HepG2 (cell line): ENCODE results near the gene RPP25L. TPM values are rescaled to one million over a fixed set of nuclear protein-coding genes. Genes with fewer than 3 reads are reported as not detected.

Experiments used
- ADNP ChIP-seq: sonication (generic); formaldehyde crosslinking; IDR thresholded peaks from 2 replicates; pipeline ENCODE4 v1.4.0; 2020; ENCODE audit warnings: missing genetic modification reagents
- ATF4 ChIP-seq, 2 experiments: fragments of 450-650 bp in 1 of 2; sonication (generic) in 1 of 2; formaldehyde crosslinking; IDR thresholded peaks; 2 replicates each; pipeline versions ENCODE4 v1.5.0 to v1.8.0; 2020 to 2022; ENCODE audit warnings: mild to moderate bottlenecking in 1 of 2, missing genetic modification reagents in 1 of 2
- CAMTA2 ChIP-seq: sonication (generic); formaldehyde crosslinking; IDR thresholded peaks from 2 replicates; pipeline ENCODE4 v1.4.0; 2020; ENCODE audit warnings: mild to moderate bottlenecking, missing genetic modification reagents, borderline replicate concordance
- EED ChIP-seq: sonication (generic); formaldehyde crosslinking; IDR thresholded peaks from 2 replicates; pipeline ENCODE4 v1.5.0; 2020; ENCODE audit warnings: mild to moderate bottlenecking, missing genetic modification reagents
- HIC2 ChIP-seq: sonication (generic); formaldehyde crosslinking; IDR thresholded peaks from 2 replicates; pipeline ENCODE4 v1.9.0; 2022; ENCODE audit warnings: low read depth, missing genetic modification reagents
- IRF9 ChIP-seq: sonication (generic); formaldehyde crosslinking; IDR thresholded peaks from 2 replicates; pipeline ENCODE4 v1.8.0; 2022; ENCODE audit warnings: missing genetic modification reagents, mild to moderate bottlenecking, borderline replicate concordance
- MEF2D ChIP-seq: sonication (generic); formaldehyde crosslinking; IDR thresholded peaks from 2 replicates; pipeline ENCODE4 v1.5.1; 2020; ENCODE audit warnings: mild to moderate bottlenecking, missing genetic modification reagents
- MLLT10 ChIP-seq: sonication (generic); formaldehyde crosslinking; IDR thresholded peaks from 2 replicates; pipeline ENCODE4 v1.4.0; 2020; ENCODE audit warnings: missing genetic modification reagents
- NPAS2 ChIP-seq: sonication (generic); formaldehyde crosslinking; IDR thresholded peaks from 2 replicates; pipeline ENCODE4 v1.8.0; 2022; ENCODE audit warnings: mild to moderate bottlenecking, missing genetic modification reagents, borderline replicate concordance
- PAX8 ChIP-seq: sonication (generic); formaldehyde crosslinking; IDR thresholded peaks from 2 replicates; pipeline ENCODE4 v1.8.0; 2022; ENCODE audit warnings: mild to moderate bottlenecking, missing genetic modification reagents, borderline replicate concordance
- RBAK ChIP-seq: sonication (generic); formaldehyde crosslinking; IDR thresholded peaks from 2 replicates; pipeline ENCODE4 v1.5.1; 2020; ENCODE audit warnings: mild to moderate bottlenecking, missing genetic modification reagents
- SAFB2 ChIP-seq: sonication (generic); formaldehyde crosslinking; IDR thresholded peaks from 2 replicates; pipeline ENCODE4 v1.5.1; 2020; ENCODE audit warnings: missing genetic modification reagents, low read depth, mild to moderate bottlenecking, borderline replicate concordance
- WIZ ChIP-seq: sonication (generic); formaldehyde crosslinking; IDR thresholded peaks from 2 replicates; pipeline ENCODE4 v1.5.1; 2020; ENCODE audit warnings: mild to moderate bottlenecking, missing genetic modification reagents
- ZFP90 ChIP-seq: sonication (generic); formaldehyde crosslinking; IDR thresholded peaks from 2 replicates; pipeline ENCODE4 v1.8.0; 2022; ENCODE audit warnings: missing genetic modification reagents, mild to moderate bottlenecking, inconsistent platforms, borderline replicate concordance
- ZFY ChIP-seq: sonication (generic); formaldehyde crosslinking; IDR thresholded peaks from 2 replicates; pipeline ENCODE4 v1.4.0; 2020; ENCODE audit warnings: missing genetic modification reagents
- ZNF160 ChIP-seq: sonication (generic); formaldehyde crosslinking; IDR thresholded peaks from 2 replicates; pipeline ENCODE4 v1.8.0; 2022; ENCODE audit warnings: mild to moderate bottlenecking, inconsistent platforms, missing genetic modification reagents
- ZNF235 ChIP-seq: sonication (generic); formaldehyde crosslinking; IDR thresholded peaks from 2 replicates; pipeline ENCODE4 v1.8.1; 2023; ENCODE audit warnings: mild to moderate bottlenecking, missing genetic modification reagents, borderline replicate concordance
- ZNF331 ChIP-seq: sonication (generic); formaldehyde crosslinking; IDR thresholded peaks from 2 replicates; pipeline ENCODE4 v1.4.0; 2020; ENCODE audit warnings: missing genetic modification reagents
- ZNF34 ChIP-seq: sonication (generic); formaldehyde crosslinking; IDR thresholded peaks from 2 replicates; pipeline ENCODE4 v1.4.0; 2020; ENCODE audit warnings: mild to moderate bottlenecking, missing genetic modification reagents, borderline replicate concordance
- ZNF670 ChIP-seq: sonication (generic); formaldehyde crosslinking; IDR thresholded peaks from 2 replicates; pipeline ENCODE4 v1.8.0; 2022; ENCODE audit warnings: mild to moderate bottlenecking, missing genetic modification reagents, borderline replicate concordance
- ZNF737 ChIP-seq: sonication (generic); formaldehyde crosslinking; IDR thresholded peaks from 2 replicates; pipeline ENCODE4 v1.5.0; 2020; ENCODE audit warnings: missing genetic modification reagents, mild to moderate bottlenecking, borderline replicate concordance
- ZNF792 ChIP-seq: IDR thresholded peaks from 2 replicates; pipeline ENCODE4 v1.6.1; 2016
- polyA plus RNA-seq, 8 experiments: library from polyadenylated mRNA; depleted of rRNA in 3 of 8; stranded (reverse) in 7 of 8; unstranded in 1 of 8; fragments of >200 nt; fragmentation: Illumina TruSeq in 4 of 8; extraction: Trizol in 4 of 8; gene quantifications; 2 replicates each; pipeline versions ENCODE4 v1.2.1 to v1.2.3, GENCODE V29; 2011 to 2016; ENCODE audit warnings: low read depth in 4 of 8, missing spikeins in 1 of 8, mixed read lengths in 1 of 8; ENCODE audit not compliant: insufficient read depth in 1 of 8
- total RNA-seq, 5 experiments: library from RNA; depleted of rRNA; stranded (reverse); fragments of >200 nt; fragmentation: Illumina TruSeq; extraction: Trizol; gene quantifications; 2 replicates each; pipeline ENCODE4 v1.2.3, GENCODE V29; 2016; ENCODE audit warnings: low read depth in 1 of 5
- TF ChIP-seq, protein P1 (sequence below): sonication (generic); formaldehyde crosslinking; IDR thresholded peaks from 2 replicates; pipeline ENCODE4 v1.8.1; 2023; ENCODE audit warnings: missing genetic modification reagents, inconsistent platforms, borderline replicate concordance

Gene RPP25L
- total and polyA plus RNA-seq, 2 of the 13 experiments (the other 11 are each of a cell fraction or from before 2014, with no cell fraction given): 24.5 to 27.3 TPM

- peak; percentile 65; the same call in 1 of the 2 replicates for TF ChIP-seq WIZ (CRISPR knock-in tag)
- TF ChIP-seq ZNF160 (CRISPR knock-in tag): peak; percentile 50; the same call in 1 of the 2 replicates
- peak; percentile 98 for TF ChIP-seq ZFY
- TF ChIP-seq, protein P1, sequence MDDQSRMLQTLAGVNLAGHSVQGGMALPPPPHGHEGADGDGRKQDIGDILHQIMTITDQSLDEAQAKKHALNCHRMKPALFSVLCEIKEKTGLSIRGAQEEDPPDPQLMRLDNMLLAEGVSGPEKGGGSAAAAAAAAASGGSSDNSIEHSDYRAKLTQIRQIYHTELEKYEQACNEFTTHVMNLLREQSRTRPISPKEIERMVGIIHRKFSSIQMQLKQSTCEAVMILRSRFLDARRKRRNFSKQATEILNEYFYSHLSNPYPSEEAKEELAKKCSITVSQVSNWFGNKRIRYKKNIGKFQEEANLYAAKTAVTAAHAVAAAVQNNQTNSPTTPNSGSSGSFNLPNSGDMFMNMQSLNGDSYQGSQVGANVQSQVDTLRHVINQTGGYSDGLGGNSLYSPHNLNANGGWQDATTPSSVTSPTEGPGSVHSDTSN: no peak
- TF ChIP-seq ZNF331: peak; percentile 18; the same call in 1 of the 2 replicates
- TF ChIP-seq CAMTA2: peak; percentile 62; the same call in 1 of the 2 replicates
- no peak for TF ChIP-seq ZNF737 (CRISPR knock-in tag)
- peak; percentile 44; the same call in 1 of the 2 replicates for TF ChIP-seq PAX8 (CRISPR knock-in tag)
- TF ChIP-seq ADNP (CRISPR knock-in tag): no peak
- TF ChIP-seq SAFB2 (CRISPR knock-in tag): no peak; the same call in 1 of the 2 replicates
- TF ChIP-seq ATF4 (CRISPR knock-in tag; IDR thresholded peaks at IDR 0.05): peak in 1 of 2 experiments; percentile 52; a peak in 1 of 4 replicates
- TF ChIP-seq EED: peak; percentile 98
- TF ChIP-seq ZNF670 (CRISPR knock-in tag): peak; percentile 84; the same call in 1 of the 2 replicates
- peak; percentile 78; the same call in 1 of the 2 replicates for TF ChIP-seq ZNF792 (CRISPR knock-in tag)
- no peak for TF ChIP-seq MLLT10 (CRISPR knock-in tag)
- peak; percentile 90; the same call in 1 of the 2 replicates for TF ChIP-seq IRF9 (CRISPR knock-in tag)
- peak; percentile 24; the same call in 1 of the 2 replicates for TF ChIP-seq HIC2 (CRISPR knock-in tag)
- no peak for TF ChIP-seq RBAK (CRISPR knock-in tag)
- 0 out of 2 replicates have a peak, but pooled peaks have one; percentile 41 for TF ChIP-seq ZNF34
- TF ChIP-seq NPAS2 (CRISPR knock-in tag): no peak; the same call in 1 of the 2 replicates
- TF ChIP-seq ZNF235 (CRISPR knock-in tag): 0 out of 2 replicates have a peak, but pooled peaks have one; percentile 31
- peak; percentile 51; the same call in 1 of the 2 replicates for TF ChIP-seq ZFP90
- TF ChIP-seq MEF2D (CRISPR knock-in tag): peak; percentile 49
Observed at GRCh38 chr9:34637356-34638137, 25.6 kb upstream of the RPP25L start, which contains the start of gene SIGMAR1 (continued).
